Smooth muscle cell (in vitro differentiated cells): ENCODE results near the gene LUZP2. TPM values are rescaled to one million over a fixed set of nuclear protein-coding genes. Genes with fewer than 3 reads are reported as not detected.

ENCODE experiments used
- DNase-seq: peaks from one replicate; lab custom pipeline; 2025; ENCODE audit not compliant: unreplicated experiment; lab: John Stamatoyannopoulos, UW
- H2AFZ ChIP-seq: fragments of 200-600 bp; sonication (generic); 2 replicates; pipeline ENCODE4 v1.6.0; 2016; ENCODE audit warnings: antibody characterized with exemption, low read depth, mild to moderate bottlenecking
- H3F3A ChIP-seq: fragments of 200-600 bp; sonication (generic); 2 replicates; pipeline ENCODE4 v1.6.0; 2017; ENCODE audit warnings: antibody characterized with exemption, low read depth
- H3K27ac ChIP-seq: fragments of 200-600 bp; sonication (generic); 2 replicates; pipeline ENCODE4 v1.5.1; 2016; ENCODE audit warnings: low read depth, mild to moderate bottlenecking
- H3K27me3 ChIP-seq: fragments of 200-600 bp; sonication (generic); 2 replicates; pipeline ENCODE4 v1.6.1; 2016; ENCODE audit warnings: low read depth, mild to moderate bottlenecking
- H3K36me3 ChIP-seq: fragments of 200-600 bp; sonication (generic); 2 replicates; pipeline ENCODE4 v1.5.1; 2016; ENCODE audit warnings: low read depth
- H3K4me1 ChIP-seq: fragments of 200-600 bp; sonication (generic); 2 replicates; pipeline ENCODE4 v1.5.1; 2016; ENCODE audit warnings: low read depth
- H3K4me2 ChIP-seq: fragments of 200-600 bp; sonication (generic); 2 replicates; pipeline ENCODE4 v1.6.0; 2016; ENCODE audit warnings: mild to moderate bottlenecking
- H3K4me3 ChIP-seq: fragments of 200-600 bp; sonication (generic); 2 replicates; pipeline ENCODE4 v1.5.1; 2016; ENCODE audit warnings: mild to moderate bottlenecking
- H3K79me2 ChIP-seq: fragments of 200-600 bp; sonication (generic); 2 replicates; pipeline ENCODE4 v1.6.0; 2016; ENCODE audit warnings: low read depth, mild to moderate bottlenecking
- H3K9ac ChIP-seq: fragments of 200-600 bp; sonication (generic); 2 replicates; pipeline ENCODE4 v1.6.0; 2016; ENCODE audit warnings: low read depth
- H3K9me3 ChIP-seq: fragments of 200-600 bp; sonication (generic); replicated peaks from 2 replicates; pipeline ENCODE4 v1.5.1; 2016; ENCODE audit warnings: low read depth
- H4K20me1 ChIP-seq: fragments of 200-600 bp; sonication (generic); 2 replicates; pipeline ENCODE4 v1.6.0; 2016; ENCODE audit warnings: low read depth
- CTCF ChIP-seq: fragments of 200-600 bp; sonication (generic); IDR thresholded peaks from 2 replicates; pipeline ENCODE4 v1.5.1; 2017; ENCODE audit warnings: borderline replicate concordance, mild to moderate bottlenecking, antibody characterized with exemption; ENCODE audit not compliant: insufficient read depth, poor library complexity, severe bottlenecking
- WGBS: methylation state at CpG from one replicate; pipeline ENCODE4 v1.1.7; 2016; ENCODE audit warnings: low lambda C conversion rate; 5-methylcytosine and 5-hydroxymethylcytosine counted together
- polyA plus RNA-seq: library from polyadenylated mRNA; unstranded; fragments of >200 nt; fragmentation: Nextera tagmentation; extraction: Ambion mirVana; gene quantifications from 2 replicates; pipeline ENCODE4 v1.2.1, GENCODE V29; 2016
- total RNA-seq: library from RNA; depleted of rRNA; stranded (reverse); fragments of >200 nt; gene quantifications from 2 replicates; pipeline ENCODE4 v1.2.3, GENCODE V29; 2014

LUZP2 gene
- total and polyA plus RNA-seq, 2 experiments from 2014 or later: 1.1 to 1.3 TPM

- TF ChIP-seq CTCF: no peak
- no peaks in the 10 kb centered on the region for H3F3A ChIP-seq
These were observed 14.7 kb downstream of the LUZP2 start for GRCh38 chr11:24511511-24511910.

GRCh38 chr11:24513479-24514218 lies 16.8 kb downstream of the LUZP2 start:
- H3K9ac ChIP-seq: no peak overlapping the region
- H3F3A ChIP-seq: no peaks in the 10 kb centered on the region
- H3K27ac ChIP-seq: no peak overlapping the region
- H2AFZ ChIP-seq: no peak overlapping the region
- no peaks in the 10 kb centered on the region for H3K27me3 ChIP-seq
- H3K9me3 ChIP-seq: no peaks in the 10 kb centered on the region
- H3K36me3 ChIP-seq: no peaks in the 10 kb centered on the region
- TF ChIP-seq CTCF: no peak
- no peaks in the 10 kb centered on the region for H4K20me1 ChIP-seq
- no peak for DNase-seq
- no peaks in the 10 kb centered on the region for H3K4me1 ChIP-seq
- 73% methylated on average over 3 of the region's 3 CpGs for WGBS
- no peaks in the 10 kb centered on the region for H3K79me2 ChIP-seq
- no peak overlapping the region for H3K4me2 ChIP-seq
- H3K4me3 ChIP-seq: no peak overlapping the region

More at GRCh38 chr11:24511511-24511910, 14.7 kb downstream of the LUZP2 start:
- no peaks in the 10 kb centered on the region for H3K79me2 ChIP-seq
- no peak overlapping the region for H3K9ac ChIP-seq
- no peaks in the 10 kb centered on the region for H3K9me3 ChIP-seq
- no peaks in the 10 kb centered on the region for H3K36me3 ChIP-seq
- H3K27me3 ChIP-seq: no peaks in the 10 kb centered on the region
- H3K4me1 ChIP-seq: no peaks in the 10 kb centered on the region
- no peak overlapping the region for H2AFZ ChIP-seq
- no peak overlapping the region for H3K4me2 ChIP-seq
- H4K20me1 ChIP-seq: no peaks in the 10 kb centered on the region
- no peak overlapping the region for H3K4me3 ChIP-seq
- DNase-seq: no peak
- no peak overlapping the region for H3K27ac ChIP-seq
- WGBS: 73% methylated on average over 5 of the region's 5 CpGs

GRCh38 chr11:24514219-24514594 lies 17.4 kb downstream of the LUZP2 start:
- no peak for DNase-seq
- TF ChIP-seq CTCF: no peak
- H3F3A ChIP-seq: no peaks in the 10 kb centered on the region
- no peaks in the 10 kb centered on the region for H4K20me1 ChIP-seq
- no peaks in the 10 kb centered on the region for H3K79me2 ChIP-seq
- H2AFZ ChIP-seq: no peak overlapping the region
- no peaks in the 10 kb centered on the region for H3K9me3 ChIP-seq
- no peaks in the 10 kb centered on the region for H3K4me1 ChIP-seq
- no peak overlapping the region for H3K27ac ChIP-seq
- H3K4me3 ChIP-seq: no peak overlapping the region
- no peaks in the 10 kb centered on the region for H3K36me3 ChIP-seq
- no peak overlapping the region for H3K4me2 ChIP-seq
- 79% methylated on average over 2 of the region's 2 CpGs for WGBS
- no peaks in the 10 kb centered on the region for H3K27me3 ChIP-seq
- H3K9ac ChIP-seq: no peak overlapping the region

- Histone ChIP-seq H3K4me2 (no peak overlapping the region), H3K4me1 (no peaks in the 10 kb centered on the region), H3K9me3 (no peaks in the 10 kb centered on the region), H3K27me3 (no peaks in the 10 kb centered on the region), H3K27ac (no peak overlapping the region), H2AFZ (no peak overlapping the region), H3K79me2 (no peaks in the 10 kb centered on the region), H3K36me3 (no peaks in the 10 kb centered on the region), H3F3A (no peaks in the 10 kb centered on the region), H4K20me1 (no peaks in the 10 kb centered on the region), H3K9ac (no peak overlapping the region), H3K4me3 (no peak overlapping the region)
- no peak for TF ChIP-seq CTCF
- DNase-seq: no peak
- 94% methylated on average over 1 of the region's 1 CpG for WGBS
These were observed 18.8 kb downstream of the LUZP2 start for GRCh38 chr11:24515632-24516031.
